NOMO-1 (cell line): ENCODE data around the gene ADAM22.
A peak's percentile ranks its signal among the peaks of the same experiment; 100 is the strongest.
"Not testable (repeated sequence)": the region's sequence is repeated elsewhere in the genome, so short reads cannot be mapped to it uniquely, and the experiment has no call there.

Experiments
- DNase-seq, 2 experiments: peaks; one replicate each; lab custom pipeline; 2025; ENCODE audit not compliant: unreplicated experiment in 2 of 2; lab: John Stamatoyannopoulos, UW

The ADAM22 gene

GRCh38 chr7:87945926-87946325, 11.9 kb downstream of the ADAM22 start:
- not testable (repeated sequence) for DNase-seq

GRCh38 chr7:87948371-87948770, 14.3 kb downstream of the ADAM22 start:
- no peak for DNase-seq

- DNase-seq = no peak
These were observed 25.3 kb downstream of the ADAM22 start for GRCh38 chr7:87959336-87959735.

GRCh38 chr7:87960239-87960638, 26.2 kb downstream of the ADAM22 start:
- no peak for DNase-seq

- peak in 1 of 2 experiments; percentile 19 for DNase-seq
These were observed 27.7 kb downstream of the ADAM22 start for GRCh38 chr7:87961754-87962153.

- DNase-seq = no peak
These were observed 32.2 kb downstream of the ADAM22 start for GRCh38 chr7:87966271-87966670.

- DNase-seq = no peak
These were observed 34.0 kb downstream of the ADAM22 start for GRCh38 chr7:87968021-87968420.

- no peak for DNase-seq
These were observed 48.1 kb downstream of the ADAM22 start for GRCh38 chr7:87982116-87982515.

GRCh38 chr7:87984088-87984487, 50.0 kb downstream of the ADAM22 start:
- DNase-seq = no peak

GRCh38 chr7:87993269-87993668, 59.2 kb downstream of the ADAM22 start:
- no peak for DNase-seq

- DNase-seq = no peak
These were observed 65.2 kb downstream of the ADAM22 start for GRCh38 chr7:87999261-87999660.

- no peak for DNase-seq
These were observed 67.9 kb downstream of the ADAM22 start for GRCh38 chr7:88001744-88002530.

GRCh38 chr7:88002617-88003016, 68.6 kb downstream of the ADAM22 start:
- DNase-seq = no peak

GRCh38 chr7:88003581-88003980, 69.5 kb downstream of the ADAM22 start:
- no peak for DNase-seq

GRCh38 chr7:88005191-88005590, 71.1 kb downstream of the ADAM22 start:
- DNase-seq = no peak

GRCh38 chr7:88009651-88010050, 75.6 kb downstream of the ADAM22 start:
- DNase-seq = no peak

GRCh38 chr7:88012086-88012485, 78.0 kb downstream of the ADAM22 start:
- DNase-seq = no peak

- DNase-seq = no peak
These were observed 79.9 kb downstream of the ADAM22 start for GRCh38 chr7:88013981-88014380.

- no peak for DNase-seq
These were observed 80.5 kb downstream of the ADAM22 start for GRCh38 chr7:88014581-88014980.

GRCh38 chr7:88015309-88015708, 81.3 kb downstream of the ADAM22 start:
- no peak for DNase-seq

GRCh38 chr7:88018501-88018900, 84.5 kb downstream of the ADAM22 start:
- no peak for DNase-seq

- no peak for DNase-seq
These were observed 87.1 kb downstream of the ADAM22 start for GRCh38 chr7:88020953-88021665.
